Mesendoderm (in vitro differentiated cells): ENCODE results near the gene HDAC11.
A peak's percentile ranks its signal among the peaks of the same experiment; 100 is the strongest.

Experiments used
- DNase-seq: peaks from one replicate; pipeline ENCODE4 v3.0.0; 2013
- H2AK5ac ChIP-seq: 2 replicates; pipeline ENCODE4 v1.6.1; 2013; ENCODE audit warnings: low read length, inconsistent platforms
- H2BK120ac ChIP-seq: 2 replicates; pipeline ENCODE4 v1.6.1; 2013; ENCODE audit warnings: low read depth, mild to moderate bottlenecking, low read length, moderate library complexity, mixed read lengths
- H2BK15ac ChIP-seq: replicated peaks from 2 replicates; pipeline ENCODE4 v1.6.1; 2013; ENCODE audit warnings: low read depth, mild to moderate bottlenecking, moderate library complexity
- H2BK5ac ChIP-seq: 2 replicates; pipeline ENCODE4 v1.6.1; 2013; ENCODE audit warnings: low read length, inconsistent platforms
- H3K18ac ChIP-seq: 2 replicates; pipeline ENCODE4 v1.6.1; 2013; ENCODE audit warnings: mild to moderate bottlenecking, low read length, mixed read lengths
- H3K23ac ChIP-seq: one replicate; pipeline ENCODE4 v1.6.1; 2013; ENCODE audit warnings: low read length
- H3K27ac ChIP-seq: 2 replicates; pipeline ENCODE4 v1.5.1; 2013; ENCODE audit warnings: low read depth, mild to moderate bottlenecking, inconsistent platforms, low read length, moderate library complexity
- H3K27me3 ChIP-seq: 2 replicates; pipeline ENCODE4 v1.6.1; 2013; ENCODE audit warnings: low read length, control low read depth, mild to moderate bottlenecking, inconsistent platforms; ENCODE audit not compliant: insufficient read depth, poor library complexity
- H3K36me3 ChIP-seq: 2 replicates; pipeline ENCODE4 v1.6.1; 2013; ENCODE audit warnings: low read length, inconsistent platforms; ENCODE audit not compliant: control insufficient read depth, insufficient read depth
- H3K4ac ChIP-seq: one replicate; pipeline ENCODE4 v1.6.1; 2013; ENCODE audit warnings: low read depth, mild to moderate bottlenecking, low read length, moderate library complexity
- H3K4me1 ChIP-seq: 2 replicates; pipeline ENCODE4 v1.6.1; 2013; ENCODE audit warnings: low read depth, low read length, inconsistent platforms; ENCODE audit not compliant: control insufficient read depth
- H3K4me2 ChIP-seq: 2 replicates; pipeline ENCODE4 v1.6.1; 2013; ENCODE audit warnings: low read length
- H3K4me3 ChIP-seq: 2 replicates; pipeline ENCODE4 v1.5.1; 2013; ENCODE audit warnings: mild to moderate bottlenecking, low read length
- H3K56ac ChIP-seq: one replicate; pipeline ENCODE4 v1.6.1; 2013; ENCODE audit warnings: low read length
- H3K79me1 ChIP-seq: 2 replicates; pipeline ENCODE4 v1.6.1; 2013; ENCODE audit warnings: low read length, inconsistent platforms
- H3K79me2 ChIP-seq: 2 replicates; pipeline ENCODE4 v1.6.1; 2013; ENCODE audit warnings: mild to moderate bottlenecking, low read length; ENCODE audit not compliant: control insufficient read depth, insufficient read depth
- H3K9ac ChIP-seq: 2 replicates; pipeline ENCODE4 v1.6.1; 2013; ENCODE audit warnings: low read length, inconsistent platforms
- H4K5ac ChIP-seq: one replicate; pipeline ENCODE4 v1.6.1; 2013; ENCODE audit warnings: low read length
- H4K8ac ChIP-seq: one replicate; pipeline ENCODE4 v1.6.1; 2013; ENCODE audit warnings: low read depth, mild to moderate bottlenecking, control low read depth, low read length, moderate library complexity
- WGBS: extraction: QIAGEN DNeasy Blood & Tissue Kit; methylation state at CpG from one replicate; pipeline ENCODE4 v1.1.7; 2013; ENCODE audit warnings: low lambda C conversion rate, missing lambda C conversion rate; ENCODE audit not compliant: insufficient coverage; ENCODE audit errors: extremely low coverage; 5-methylcytosine and 5-hydroxymethylcytosine counted together

HDAC11 gene

DNA sequence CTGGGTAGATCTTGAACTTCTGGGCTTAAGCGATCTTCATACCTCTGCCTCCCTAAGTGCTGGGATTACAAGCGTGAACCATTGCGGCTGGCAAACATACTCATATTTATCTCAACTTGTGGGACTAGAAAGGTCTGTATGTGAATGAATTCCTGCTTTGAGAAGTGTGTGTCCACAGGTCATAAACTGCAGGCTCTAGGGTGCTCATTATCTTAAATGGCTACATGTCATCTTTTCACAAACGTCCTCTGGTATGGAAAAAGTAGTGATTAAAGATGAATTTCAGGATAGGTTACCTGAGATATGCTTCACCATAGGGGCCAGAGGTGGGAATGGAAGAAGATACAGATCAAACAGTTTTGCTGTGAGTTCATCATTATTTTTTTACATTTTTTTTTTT, 7.8 kb upstream of the HDAC11 start:
- H3K9ac ChIP-seq = no peak overlapping the region
- no peak overlapping the region for H2AK5ac ChIP-seq
- no peak overlapping the region for H3K4ac ChIP-seq
- no peak overlapping the region for H2BK5ac ChIP-seq
- no peaks in the 10 kb centered on the region for H3K36me3 ChIP-seq
- no peak overlapping the region for H3K4me3 ChIP-seq
- no peak overlapping the region for H4K5ac ChIP-seq
- no CpG with 5 or more reads among the region's 4 CpGs for WGBS
- no peaks in the 10 kb centered on the region for H3K79me1 ChIP-seq
- H3K27ac ChIP-seq = no peak overlapping the region
- H3K4me1 ChIP-seq = no peaks in the 10 kb centered on the region
- no peak overlapping the region for H3K56ac ChIP-seq
- no peak overlapping the region for H3K4me2 ChIP-seq
- H2BK120ac ChIP-seq = no peak overlapping the region
- DNase-seq = no peak
- H3K23ac ChIP-seq = no peak overlapping the region
- no peak overlapping the region for H3K18ac ChIP-seq
- no peak overlapping the region for H2BK15ac ChIP-seq
- no peaks in the 10 kb centered on the region for H3K27me3 ChIP-seq
- no peak overlapping the region for H4K8ac ChIP-seq
- H3K79me2 ChIP-seq = no peaks in the 10 kb centered on the region

DNA sequence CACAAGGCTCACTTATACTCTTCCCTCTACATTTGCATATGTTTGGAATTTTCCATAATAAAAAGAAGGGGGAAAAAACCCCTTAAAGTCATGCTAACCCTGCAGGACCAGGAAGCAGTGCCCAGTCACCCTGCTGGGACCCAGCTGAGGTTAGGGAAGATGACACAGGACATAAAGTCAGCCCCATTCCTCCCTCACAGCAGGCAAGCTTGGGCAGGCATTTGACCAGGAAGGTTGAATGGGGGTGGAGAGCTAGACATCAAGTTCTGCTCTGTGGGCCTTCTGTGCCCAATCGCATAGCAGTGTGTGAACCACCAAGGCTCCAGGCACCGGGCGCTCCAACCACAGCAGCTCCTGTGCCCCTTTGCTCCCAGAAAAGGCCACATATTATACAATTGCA, 7.1 kb upstream of the HDAC11 start:
- Histone ChIP-seq H3K27me3 (no peaks in the 10 kb centered on the region), H3K18ac (no peak overlapping the region), H3K4me1 (no peaks in the 10 kb centered on the region), H3K4me3 (no peak overlapping the region), H3K4me2 (no peak overlapping the region), H2BK5ac (no peak overlapping the region), H3K23ac (no peak overlapping the region), H4K8ac (no peak overlapping the region), H3K9ac (no peak overlapping the region), H2BK15ac (no peak overlapping the region), H3K36me3 (no peaks in the 10 kb centered on the region), H2BK120ac (no peak overlapping the region), H3K27ac (no peak overlapping the region), H3K79me2 (no peaks in the 10 kb centered on the region), H3K56ac (no peak overlapping the region), H3K79me1 (no peaks in the 10 kb centered on the region), H4K5ac (no peak overlapping the region), H2AK5ac (no peak overlapping the region), H3K4ac (no peak overlapping the region)
- DNase-seq = no peak
- no CpG with 5 or more reads among the region's 3 CpGs for WGBS

DNA sequence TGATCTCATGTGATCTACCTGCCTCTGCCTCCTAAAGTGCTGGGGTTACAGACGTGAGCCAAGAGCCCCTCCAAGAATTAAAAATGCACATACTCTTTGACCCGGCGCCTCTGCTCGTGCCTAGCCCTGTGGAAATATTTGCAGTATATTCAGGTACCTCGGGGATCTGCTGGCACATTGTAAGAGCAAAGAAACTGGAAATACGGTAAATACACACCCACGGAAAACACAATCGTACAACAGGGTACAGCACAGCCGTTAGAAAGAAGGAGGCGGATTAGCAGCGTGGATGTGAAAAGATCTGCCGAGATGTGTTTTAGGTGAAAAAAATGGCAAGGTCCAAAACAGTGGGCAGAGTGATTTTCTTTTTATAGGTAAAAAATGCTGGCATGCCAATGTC, 6.1 kb upstream of the HDAC11 start:
- Histone ChIP-seq H2AK5ac (no peak overlapping the region), H3K56ac (no peak overlapping the region), H3K18ac (no peak overlapping the region), H4K5ac (no peak overlapping the region), H3K4me2 (no peak overlapping the region), H3K4ac (no peak overlapping the region), H2BK15ac (no peak overlapping the region), H2BK120ac (no peak overlapping the region), H2BK5ac (no peak overlapping the region), H3K27me3 (no peaks in the 10 kb centered on the region), H3K27ac (no peak overlapping the region), H3K79me2 (no peaks in the 10 kb centered on the region), H3K79me1 (no peaks in the 10 kb centered on the region), H3K4me3 (no peak overlapping the region), H3K23ac (no peak overlapping the region), H3K36me3 (no peaks in the 10 kb centered on the region), H3K9ac (no peak overlapping the region), H3K4me1 (no peaks in the 10 kb centered on the region), H4K8ac (no peak overlapping the region)
- no CpG with 5 or more reads among the region's 12 CpGs for WGBS
- DNase-seq = no peak

DNA sequence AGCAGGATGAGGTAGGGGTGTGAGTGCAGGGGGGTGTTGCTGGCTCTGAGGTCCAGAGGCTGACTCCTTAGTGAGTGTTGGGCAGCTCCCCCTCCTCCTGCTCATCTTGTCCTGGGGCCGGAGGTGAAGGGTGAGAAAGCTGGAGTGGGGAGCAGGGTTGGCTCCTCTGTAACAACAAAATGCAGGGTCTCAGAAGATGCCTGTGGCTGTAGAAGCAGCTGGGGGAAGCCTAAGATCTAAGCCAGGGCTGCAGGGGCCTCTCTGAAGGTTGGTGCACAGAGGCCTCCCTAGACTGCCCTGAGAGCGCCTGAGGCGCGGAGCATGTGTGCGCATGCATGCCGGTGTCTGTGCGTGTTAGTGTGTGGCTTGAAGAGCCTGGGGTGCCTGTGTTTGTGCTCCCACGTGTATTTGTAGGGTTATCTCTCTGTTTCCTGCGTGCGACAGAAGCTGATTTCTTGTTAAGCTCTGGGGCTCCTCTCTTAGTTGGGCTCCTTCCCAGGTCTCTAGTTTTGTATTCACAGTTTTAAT, 5.3 kb upstream of the HDAC11 start:
- H3K9ac ChIP-seq = no peak overlapping the region
- H3K4ac ChIP-seq = no peak overlapping the region
- H4K5ac ChIP-seq = no peak overlapping the region
- H3K56ac ChIP-seq = no peak overlapping the region
- H3K4me1 ChIP-seq = no peaks in the 10 kb centered on the region
- no peak overlapping the region for H4K8ac ChIP-seq
- no peak overlapping the region for H3K23ac ChIP-seq
- no peak overlapping the region for H2BK15ac ChIP-seq
- no peaks in the 10 kb centered on the region for H3K79me1 ChIP-seq
- H3K4me3 ChIP-seq = no peak overlapping the region
- H3K79me2 ChIP-seq = no peaks in the 10 kb centered on the region
- no CpG with 5 or more reads among the region's 10 CpGs for WGBS
- H3K27me3 ChIP-seq = no peaks in the 10 kb centered on the region
- no peak overlapping the region for H3K4me2 ChIP-seq
- H2AK5ac ChIP-seq = no peak overlapping the region
- H3K18ac ChIP-seq = no peak overlapping the region
- H3K27ac ChIP-seq = no peak overlapping the region
- no peak overlapping the region for H2BK5ac ChIP-seq
- no peaks in the 10 kb centered on the region for H3K36me3 ChIP-seq
- no peak for DNase-seq
- H2BK120ac ChIP-seq = no peak overlapping the region

DNA sequence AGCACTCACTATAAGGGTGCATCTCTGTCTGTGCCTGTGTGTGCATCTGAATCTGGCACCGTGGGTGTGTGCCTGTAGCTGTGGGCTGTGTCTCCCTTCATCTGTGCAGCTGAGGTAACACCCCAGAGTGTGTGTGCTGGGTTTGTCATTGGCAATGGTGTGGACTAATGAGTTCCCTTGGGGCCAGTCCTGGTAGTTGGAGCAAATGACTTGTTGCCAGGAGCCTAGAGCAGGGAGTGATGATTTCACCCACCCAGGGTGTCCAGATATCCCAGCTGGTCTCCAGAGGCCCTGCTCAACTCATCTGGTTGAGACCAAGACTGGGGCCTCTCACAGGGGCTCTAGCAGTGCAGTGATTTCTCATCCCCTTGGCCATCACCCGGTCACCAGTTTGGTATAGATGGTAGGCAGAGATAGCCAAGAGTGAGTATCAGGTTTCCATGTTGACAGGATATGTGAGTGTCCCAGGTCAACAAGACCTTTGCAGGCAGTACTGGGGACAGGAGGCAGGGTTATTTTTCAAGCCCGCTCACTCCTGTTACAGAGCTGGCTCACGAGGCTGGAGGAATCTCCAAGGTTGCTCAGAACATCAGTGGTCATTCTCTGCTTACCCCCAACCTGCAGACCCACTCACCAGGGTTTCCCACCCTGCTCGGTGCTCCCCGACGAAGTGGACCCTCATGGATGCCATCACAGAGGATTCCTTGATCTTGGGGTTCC, 4.1 kb upstream of the HDAC11 start:
- Histone ChIP-seq H3K79me1 (no peaks in the 10 kb centered on the region), H3K18ac (no peak overlapping the region), H3K4me3 (no peak overlapping the region), H3K4me1 (no peaks in the 10 kb centered on the region), H3K9ac (no peak overlapping the region), H4K8ac (no peak overlapping the region), H3K23ac (no peak overlapping the region), H2BK5ac (no peak overlapping the region), H3K79me2 (no peaks in the 10 kb centered on the region), H3K27ac (no peak overlapping the region), H3K36me3 (no peaks in the 10 kb centered on the region), H4K5ac (no peak overlapping the region), H3K4ac (no peak overlapping the region), H3K4me2 (no peak overlapping the region), H2AK5ac (no peak overlapping the region), H2BK15ac (no peak overlapping the region), H3K27me3 (no peaks in the 10 kb centered on the region), H2BK120ac (no peak overlapping the region), H3K56ac (no peak overlapping the region)
- DNase-seq = peak; percentile 68
- WGBS = no CpG with 5 or more reads among the region's 7 CpGs

DNA sequence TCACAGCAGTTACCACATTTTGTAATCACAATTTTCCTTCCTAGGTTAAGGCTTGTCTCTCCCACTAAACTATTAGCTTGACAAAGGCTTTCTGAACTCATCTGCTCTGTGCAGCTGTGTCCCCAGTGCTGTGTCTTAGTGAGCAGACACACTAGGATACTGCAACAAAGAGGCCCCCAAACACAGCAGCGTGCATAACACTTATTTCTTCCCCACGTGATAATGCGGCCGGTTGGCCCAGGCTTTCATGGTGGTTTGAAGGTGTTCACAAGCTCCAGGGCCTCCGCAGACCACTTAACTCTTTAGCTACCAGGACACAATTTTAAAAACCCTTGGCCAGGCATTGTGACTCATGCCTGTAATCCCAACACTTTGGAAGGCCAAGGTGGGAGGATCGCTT, 2.2 kb upstream of the HDAC11 start:
- no peak overlapping the region for H2BK5ac ChIP-seq
- no peak overlapping the region for H2AK5ac ChIP-seq
- H4K8ac ChIP-seq = no peak overlapping the region
- WGBS = no CpG with 5 or more reads among the region's 6 CpGs
- H3K79me2 ChIP-seq = no peaks in the 10 kb centered on the region
- no peak overlapping the region for H3K23ac ChIP-seq
- no peaks in the 10 kb centered on the region for H3K4me1 ChIP-seq
- no peak overlapping the region for H3K27ac ChIP-seq
- no peak for DNase-seq
- H3K79me1 ChIP-seq = no peaks in the 10 kb centered on the region
- no peak overlapping the region for H3K18ac ChIP-seq
- no peak overlapping the region for H3K9ac ChIP-seq
- H2BK15ac ChIP-seq = no peak overlapping the region
- H2BK120ac ChIP-seq = no peak overlapping the region
- no peak overlapping the region for H3K4ac ChIP-seq
- no peaks in the 10 kb centered on the region for H3K27me3 ChIP-seq
- no peak overlapping the region for H3K4me2 ChIP-seq
- H3K36me3 ChIP-seq = no peaks in the 10 kb centered on the region
- H3K56ac ChIP-seq = peak overlapping the region; percentile 73
- H3K4me3 ChIP-seq = no peak overlapping the region
- no peak overlapping the region for H4K5ac ChIP-seq
